Femur (tissue), 1 donor: Measurements from ENCODE around the gene KRTAP5-8.
"Not testable (repeated sequence)": the region's sequence is repeated elsewhere in the genome, so short reads cannot be mapped to it uniquely, and the experiment has no call there.

Experiments used
- DNase-seq: peaks from one replicate; pipeline ENCODE4 v3.0.0-alpha.2; 2017

KRTAP5-8 gene, protein sequence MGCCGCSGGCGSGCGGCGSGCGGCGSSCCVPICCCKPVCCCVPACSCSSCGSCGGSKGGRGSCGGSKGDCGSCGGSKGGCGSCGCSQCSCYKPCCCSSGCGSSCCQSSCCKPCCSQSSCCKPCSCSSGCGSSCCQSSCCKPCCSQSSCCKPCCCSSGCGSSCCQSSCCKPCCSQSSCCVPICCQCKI

DNA sequence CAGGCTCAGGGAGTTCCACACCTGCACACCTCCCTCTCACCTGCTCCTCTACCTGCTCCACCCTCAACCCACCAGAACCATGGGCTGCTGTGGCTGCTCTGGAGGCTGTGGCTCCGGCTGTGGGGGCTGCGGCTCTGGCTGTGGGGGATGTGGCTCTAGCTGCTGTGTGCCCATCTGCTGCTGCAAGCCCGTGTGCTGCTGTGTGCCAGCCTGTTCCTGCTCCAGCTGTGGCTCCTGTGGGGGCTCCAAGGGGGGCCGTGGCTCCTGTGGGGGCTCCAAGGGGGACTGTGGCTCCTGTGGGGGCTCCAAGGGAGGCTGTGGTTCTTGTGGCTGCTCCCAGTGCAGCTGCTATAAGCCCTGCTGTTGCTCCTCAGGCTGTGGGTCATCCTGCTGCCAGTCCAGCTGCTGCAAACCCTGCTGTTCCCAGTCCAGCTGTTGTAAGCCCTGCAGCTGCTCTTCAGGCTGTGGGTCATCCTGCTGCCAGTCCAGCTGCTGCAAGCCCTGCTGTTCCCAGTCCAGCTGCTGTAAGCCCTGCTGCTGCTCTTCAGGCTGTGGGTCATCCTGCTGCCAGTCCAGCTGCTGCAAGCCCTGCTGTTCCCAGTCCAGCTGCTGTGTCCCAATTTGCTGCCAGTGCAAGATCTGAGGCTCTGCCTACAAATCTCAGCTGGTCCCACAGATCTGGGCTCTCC lies at the start of gene KRTAP5-8:
KRTAP5-8 (plus strand) TSS at position 49 of the 689 bp plus-strand sequence; CDS start at position 80, 31 bp downstream.
- DNase-seq = not testable (repeated sequence)

DNA sequence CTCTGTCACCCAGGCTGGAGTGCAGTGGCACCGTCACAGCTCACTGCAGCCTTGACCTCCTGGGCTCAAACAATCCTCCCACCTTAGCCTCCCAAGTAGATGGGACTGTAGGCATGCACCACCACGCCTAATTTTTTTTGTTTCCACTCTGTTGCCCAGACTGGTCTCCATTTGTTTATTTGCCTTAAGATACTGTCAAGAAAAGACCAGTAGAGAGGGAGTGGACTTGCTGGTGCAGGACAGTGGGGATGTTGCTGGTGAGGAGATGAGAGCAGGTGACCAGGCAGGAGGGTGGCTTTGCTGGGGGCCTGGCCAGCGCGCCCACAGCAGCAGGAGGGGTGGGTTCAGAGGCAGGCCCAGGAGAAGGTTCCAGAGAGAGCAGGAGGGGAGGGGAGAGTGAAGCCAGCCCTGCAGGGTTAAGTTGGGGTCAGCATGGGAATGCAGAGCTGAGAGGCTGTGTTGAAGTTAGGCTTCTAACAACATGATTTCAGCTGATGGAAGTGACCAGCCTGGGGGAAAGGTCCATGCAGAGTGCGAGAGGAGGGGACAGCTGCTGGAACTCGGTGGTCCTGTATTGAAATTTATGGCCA lies 49.0 kb upstream of the KRTAP5-8 start:
- DNase-seq = no peak

DNA sequence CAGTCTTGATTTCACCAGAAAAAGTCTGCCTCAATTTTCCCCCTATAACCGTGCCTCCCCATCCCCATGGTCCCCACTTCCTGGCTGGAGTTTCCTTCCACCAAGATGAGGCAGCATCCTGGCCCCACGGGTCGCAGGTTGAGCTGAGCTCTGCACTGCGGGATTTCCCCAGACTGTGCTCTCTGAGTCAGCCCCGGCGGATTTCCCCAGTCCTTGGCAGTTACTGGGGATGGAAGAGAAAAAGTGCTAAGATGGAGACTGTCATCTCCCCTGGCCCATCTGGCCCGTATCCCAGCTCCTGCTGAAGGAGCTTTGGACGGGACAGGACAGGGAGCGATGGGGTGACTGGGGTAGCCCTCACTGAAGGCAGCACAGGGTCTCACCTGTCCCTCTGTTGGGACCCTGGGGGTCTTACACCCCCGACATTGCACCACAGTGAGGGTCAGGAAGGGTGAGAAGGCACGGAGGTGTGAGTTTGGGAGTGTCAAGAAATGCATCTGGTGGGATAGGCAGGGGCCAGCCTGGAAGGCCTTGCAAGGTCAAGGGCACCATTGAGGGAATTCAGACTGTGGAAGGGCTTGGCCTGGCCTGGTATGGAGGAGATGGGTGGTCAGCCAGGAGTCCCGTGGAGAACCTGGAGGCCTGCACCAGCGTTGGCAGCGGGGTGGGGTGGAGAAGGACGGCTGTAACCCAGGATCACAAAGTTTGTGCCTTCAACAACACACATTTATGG lies 48.3 kb upstream of the KRTAP5-8 start:
- no peak for DNase-seq

DNA sequence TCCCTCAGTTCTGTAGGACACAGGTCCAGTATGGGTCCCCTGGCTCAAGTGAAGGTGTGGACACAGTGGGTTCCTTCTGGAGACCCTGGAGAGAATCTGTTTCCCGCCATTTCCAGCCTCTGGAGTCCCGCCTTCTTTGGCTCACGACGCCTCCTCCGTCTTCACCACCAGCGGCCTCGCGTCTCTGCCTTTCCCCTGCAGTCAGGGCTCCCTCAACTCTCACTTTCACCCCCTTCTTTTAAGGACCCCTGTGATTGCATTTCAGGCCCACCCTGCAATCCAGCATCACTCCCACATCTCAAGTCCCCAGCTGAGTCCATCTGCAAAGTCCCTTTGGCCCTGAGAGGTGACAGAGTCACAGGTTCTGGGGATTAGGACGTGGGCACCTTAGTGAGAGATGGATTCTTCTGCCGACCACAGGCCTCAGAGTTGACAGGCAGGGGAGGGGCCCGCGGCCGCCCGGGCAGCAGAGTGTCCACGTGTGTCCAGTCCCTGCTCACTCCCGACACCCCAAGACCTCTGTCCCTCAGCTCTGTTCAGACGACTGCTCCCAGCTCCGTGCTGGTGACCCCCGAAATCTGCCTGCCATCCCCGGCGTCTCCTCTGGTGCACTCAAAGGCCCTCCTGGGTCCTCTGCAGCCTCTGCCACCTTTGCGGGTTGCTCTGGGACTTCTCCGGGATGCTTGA lies 47.6 kb upstream of the KRTAP5-8 start:
- DNase-seq = no peak

DNA sequence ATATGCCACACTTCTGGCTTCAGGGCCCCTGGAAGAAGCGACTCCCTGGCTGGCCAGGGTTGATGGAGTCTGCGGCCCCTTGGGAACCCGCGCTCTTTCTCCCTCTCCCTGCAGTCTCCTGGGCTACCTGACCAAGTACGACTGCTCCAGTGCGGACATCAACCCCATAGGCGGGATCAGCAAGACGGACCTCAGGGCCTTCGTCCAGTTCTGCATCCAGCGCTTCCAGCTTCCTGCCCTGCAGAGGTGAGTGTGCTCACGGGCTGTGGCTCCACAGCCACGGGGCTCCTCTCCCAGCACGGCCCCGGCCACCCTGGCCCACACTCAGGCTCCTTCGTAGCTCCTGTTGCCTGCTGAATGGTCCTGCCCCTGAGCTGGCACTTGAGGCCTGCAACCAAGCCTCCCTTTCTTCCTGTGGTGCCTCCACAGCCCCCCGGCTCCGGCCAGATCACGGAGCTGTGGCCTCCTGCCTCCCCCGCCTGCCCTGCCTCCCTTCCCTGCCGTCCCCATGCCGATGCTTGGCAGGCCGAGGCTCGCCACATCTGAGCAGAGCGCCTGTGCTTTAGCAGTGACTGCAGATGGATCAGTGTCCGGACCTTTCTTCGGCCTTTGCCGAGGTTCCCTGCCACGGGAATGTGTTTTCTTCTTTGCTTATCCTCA lies 47.0 kb upstream of the KRTAP5-8 start:
- DNase-seq = no peak

DNA sequence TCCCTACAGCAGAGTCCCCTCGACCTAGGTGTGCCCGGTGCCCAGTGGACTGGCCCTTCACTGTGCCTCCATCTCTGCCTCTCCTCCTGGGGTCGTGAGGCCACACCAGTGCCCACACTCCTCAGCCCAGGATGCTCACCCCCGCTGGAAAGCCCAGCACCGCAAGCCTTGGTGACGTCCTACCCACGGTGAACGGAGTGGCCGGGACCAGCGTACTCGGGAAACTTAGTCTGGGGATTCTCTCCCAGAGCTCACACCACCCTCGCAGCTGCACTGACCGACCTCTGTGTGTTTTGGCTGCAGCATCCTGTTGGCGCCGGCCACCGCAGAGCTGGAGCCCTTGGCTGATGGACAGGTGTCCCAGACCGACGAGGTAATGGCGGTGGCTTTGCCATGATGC lies 46.3 kb upstream of the KRTAP5-8 start:
- DNase-seq = no peak

DNA sequence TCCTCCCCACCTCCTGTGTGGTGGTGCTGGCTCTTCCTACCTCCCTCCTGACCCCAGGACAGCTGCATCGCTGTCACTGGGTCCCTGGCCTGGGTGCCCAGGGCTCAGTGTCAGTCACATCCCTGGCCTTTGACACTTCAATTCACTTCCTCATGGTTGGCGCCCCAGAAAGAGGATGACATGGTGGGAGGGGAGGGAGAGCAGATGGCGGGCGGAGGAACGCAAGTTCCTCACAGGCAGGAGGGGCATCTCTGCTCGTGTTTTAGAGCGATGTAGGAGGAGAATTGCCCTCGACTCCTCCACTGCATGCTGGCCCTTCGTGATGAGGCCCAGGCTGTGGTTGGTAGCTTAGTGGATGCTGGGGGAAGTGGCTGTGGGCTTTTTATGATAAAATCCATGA lies 45.9 kb upstream of the KRTAP5-8 start:
- no peak for DNase-seq

DNA sequence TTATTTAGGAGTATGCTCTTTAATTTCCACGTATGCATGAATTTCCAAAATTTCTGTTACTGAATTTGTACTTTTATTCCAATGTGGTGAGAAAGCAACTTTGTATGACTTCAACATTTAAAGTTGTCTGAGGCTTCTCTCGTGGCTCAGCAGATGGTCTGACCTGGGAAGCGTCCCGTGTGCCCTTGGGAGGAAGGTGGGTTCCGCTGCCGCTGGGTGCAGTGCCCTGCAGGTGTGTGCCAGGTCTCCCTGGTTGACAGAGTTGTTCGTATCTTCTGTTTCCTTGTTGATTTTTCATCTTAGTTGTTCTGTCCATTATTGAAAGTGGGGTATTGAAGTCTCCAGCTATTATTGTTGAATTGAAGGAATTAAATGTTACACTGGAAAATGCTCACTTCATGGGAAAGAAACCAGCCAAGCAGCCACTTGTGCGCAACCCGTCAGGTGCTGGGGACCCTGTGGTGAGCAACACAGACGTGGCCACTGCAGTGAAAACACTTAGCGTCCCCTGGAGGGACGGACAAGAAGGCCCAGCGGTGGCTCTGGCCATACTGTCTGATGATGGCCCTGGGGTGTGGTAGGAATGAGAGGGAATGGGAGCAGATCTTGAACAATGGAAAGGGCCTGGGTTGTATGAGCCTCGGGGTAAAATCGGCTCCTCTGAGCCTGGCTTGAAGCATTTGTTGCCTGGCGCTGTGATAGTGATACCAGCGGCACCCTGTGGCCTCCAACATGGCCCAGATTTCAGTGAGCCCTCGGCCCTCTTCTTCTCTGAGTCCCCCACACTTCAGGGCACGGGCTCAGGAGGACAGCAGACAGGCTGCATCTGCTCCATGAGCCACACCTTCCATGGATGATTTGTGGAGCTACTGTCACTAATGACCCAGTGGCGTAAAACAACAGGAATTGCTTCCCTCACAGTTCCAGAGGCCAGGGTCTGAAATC lies 42.3 kb upstream of the KRTAP5-8 start:
- DNase-seq = no peak

DNA sequence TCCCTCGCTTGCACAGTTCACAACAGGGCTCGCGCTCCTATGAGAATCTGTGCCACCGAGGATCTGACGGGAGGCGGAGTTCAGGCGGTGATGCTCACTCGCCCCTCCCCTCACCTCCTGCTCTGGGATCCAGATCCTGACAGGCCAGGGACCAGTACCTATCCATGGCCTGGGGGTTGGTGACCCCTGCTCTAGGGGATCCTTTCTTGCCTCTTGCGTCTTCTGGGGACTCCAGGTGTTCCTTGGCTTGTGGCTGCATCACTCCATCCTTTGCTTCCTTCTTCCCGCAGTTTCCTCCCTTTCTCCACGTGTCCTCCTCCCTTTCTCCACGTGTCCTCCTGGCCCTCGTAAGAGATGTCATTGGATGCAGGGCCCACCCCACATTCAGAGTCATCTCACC lies 41.4 kb upstream of the KRTAP5-8 start:
- DNase-seq = no peak

DNA sequence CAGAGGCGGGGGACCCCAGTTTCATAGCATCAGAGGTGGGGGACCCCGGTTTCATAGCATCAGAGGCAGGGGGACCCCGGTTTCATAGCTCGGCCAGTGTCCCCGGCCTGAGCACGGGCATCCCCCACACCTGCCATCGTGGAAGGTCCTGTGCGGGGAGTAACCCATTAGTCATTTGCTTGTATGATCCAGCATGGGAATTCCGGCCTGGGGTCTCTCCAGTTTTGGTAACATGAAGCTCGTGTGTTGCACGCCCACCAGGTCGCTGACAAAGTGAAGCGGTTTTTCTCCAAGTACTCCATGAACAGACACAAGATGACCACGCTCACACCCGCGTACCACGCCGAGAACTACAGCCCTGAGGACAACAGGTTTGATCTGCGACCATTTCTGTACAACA lies 39.7 kb upstream of the KRTAP5-8 start:
- DNase-seq = no peak

DNA sequence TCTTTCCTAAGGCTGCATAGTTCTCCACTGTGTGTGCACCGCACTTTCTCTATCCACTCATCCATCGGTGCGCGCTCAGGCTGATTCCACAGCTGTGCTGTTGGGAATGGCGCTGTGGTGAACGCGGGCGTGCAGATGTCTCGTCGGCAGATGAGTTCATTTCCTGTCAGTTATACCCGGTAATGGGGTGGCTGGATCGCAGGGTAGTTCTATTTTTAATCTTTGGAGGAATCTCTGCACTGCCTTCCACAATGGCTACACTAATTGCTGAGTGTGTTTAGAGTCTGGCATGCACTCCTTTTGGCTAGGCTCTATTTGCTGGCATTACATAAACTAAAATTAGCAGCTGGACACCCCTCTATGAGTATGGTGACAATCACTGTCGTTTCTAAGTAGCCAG lies 38.7 kb upstream of the KRTAP5-8 start:
- DNase-seq = no peak

DNA sequence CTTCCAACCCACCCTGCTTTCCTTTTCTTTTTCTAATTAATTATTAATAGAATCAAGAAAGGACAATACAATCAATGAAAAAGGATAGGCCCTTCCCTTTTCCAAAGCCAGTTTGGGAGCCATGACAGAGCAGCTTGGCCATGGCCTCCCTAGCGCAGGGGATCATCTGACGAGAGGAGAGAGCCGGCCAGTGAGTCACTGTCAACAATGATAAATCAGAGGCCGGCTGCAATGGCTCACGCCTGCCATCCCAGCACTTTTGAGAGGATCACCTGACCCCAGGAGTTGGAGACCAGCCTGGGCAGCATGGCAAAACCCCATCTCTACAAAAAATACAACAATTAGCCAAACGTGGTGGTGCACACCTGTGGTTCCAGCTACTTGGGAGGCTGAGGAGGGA lies 38.3 kb upstream of the KRTAP5-8 start:
- no peak for DNase-seq

DNA sequence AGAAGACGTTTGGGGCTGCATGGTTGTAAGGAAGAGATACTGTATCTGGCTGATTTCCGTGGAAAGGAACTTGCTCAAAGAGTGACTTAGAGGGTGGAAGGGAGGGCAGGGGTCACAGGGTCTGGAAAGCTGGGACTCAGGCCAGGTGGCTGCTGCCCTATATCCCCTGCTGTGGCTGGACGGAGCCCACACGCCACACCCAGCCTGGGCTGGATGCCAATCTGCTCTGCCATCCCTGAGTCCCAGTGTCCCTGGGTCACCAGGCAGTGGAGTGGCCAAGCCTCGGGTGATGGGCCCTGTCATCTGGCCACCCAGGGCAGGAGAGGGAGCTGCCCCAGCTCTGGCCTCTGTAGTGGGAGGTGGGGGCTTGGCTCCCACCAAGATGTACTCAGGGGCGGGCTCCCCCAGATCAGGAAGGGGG lies 37.2 kb upstream of the KRTAP5-8 start:
- peak; percentile 47 for DNase-seq

DNA sequence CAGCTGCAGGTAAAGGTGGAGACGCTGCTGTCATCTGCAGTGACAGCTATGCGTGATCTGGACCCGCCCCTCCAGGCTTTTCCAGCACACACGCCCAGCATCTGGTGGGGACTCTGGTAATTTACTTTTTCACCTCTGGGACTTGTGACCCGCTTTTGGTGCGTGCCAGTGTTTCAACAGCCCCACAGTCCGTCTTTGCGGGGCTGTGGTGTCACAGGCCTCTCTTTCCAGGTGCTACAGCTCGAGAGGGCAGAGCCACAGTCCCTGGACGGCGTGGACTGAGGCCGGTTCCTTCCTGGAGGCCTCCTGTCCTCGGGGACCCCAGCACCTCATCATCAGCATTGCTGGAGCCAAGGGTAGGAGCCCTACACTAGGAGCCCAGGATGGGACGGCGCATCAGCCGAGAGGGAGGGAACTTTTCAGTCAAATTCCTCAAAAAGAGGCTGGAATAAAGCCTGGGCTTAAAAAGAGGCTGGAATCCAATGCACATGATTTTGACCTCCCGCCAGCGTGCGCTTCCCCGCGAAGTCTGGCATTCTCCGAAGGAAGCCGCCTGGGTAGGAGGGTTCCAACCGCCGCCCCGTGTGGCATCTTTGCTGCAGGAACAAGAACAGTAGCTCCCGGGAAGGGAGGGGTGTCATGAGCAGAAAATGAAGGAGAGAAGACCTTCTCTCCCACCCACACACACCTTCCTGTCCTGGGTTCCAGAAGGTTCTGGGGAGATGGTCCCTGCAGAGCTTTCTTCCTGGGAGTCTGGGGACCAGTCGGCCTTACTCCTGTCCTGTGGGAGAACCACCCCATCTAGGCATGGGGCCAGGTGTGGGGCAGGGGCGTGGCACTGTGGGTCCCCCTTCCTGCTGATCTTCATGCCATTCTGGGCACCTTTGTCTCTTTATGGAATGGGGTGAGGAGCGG lies 36.5 kb upstream of the KRTAP5-8 start:
- DNase-seq = no peak

DNA sequence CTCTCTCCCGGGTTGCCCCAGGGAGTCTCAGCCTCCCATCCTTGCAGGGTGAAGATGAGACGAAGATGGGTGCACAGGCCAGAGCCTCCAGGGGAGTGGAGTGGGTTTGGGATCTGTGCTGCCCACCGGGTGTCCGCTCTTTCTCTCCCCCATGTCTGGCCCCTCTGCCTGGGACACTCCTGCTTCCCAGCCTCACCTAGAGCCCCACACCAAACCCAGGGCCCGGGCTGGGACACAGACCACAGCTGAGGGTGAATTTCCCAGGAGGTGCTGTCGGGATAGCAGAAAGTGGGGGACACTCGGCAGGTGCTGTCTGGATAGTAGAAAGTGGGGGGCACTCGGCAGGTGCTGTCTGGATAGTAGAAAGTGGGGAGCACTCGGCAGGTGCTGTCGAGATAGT lies 35.8 kb upstream of the KRTAP5-8 start:
- DNase-seq = no peak

DNA sequence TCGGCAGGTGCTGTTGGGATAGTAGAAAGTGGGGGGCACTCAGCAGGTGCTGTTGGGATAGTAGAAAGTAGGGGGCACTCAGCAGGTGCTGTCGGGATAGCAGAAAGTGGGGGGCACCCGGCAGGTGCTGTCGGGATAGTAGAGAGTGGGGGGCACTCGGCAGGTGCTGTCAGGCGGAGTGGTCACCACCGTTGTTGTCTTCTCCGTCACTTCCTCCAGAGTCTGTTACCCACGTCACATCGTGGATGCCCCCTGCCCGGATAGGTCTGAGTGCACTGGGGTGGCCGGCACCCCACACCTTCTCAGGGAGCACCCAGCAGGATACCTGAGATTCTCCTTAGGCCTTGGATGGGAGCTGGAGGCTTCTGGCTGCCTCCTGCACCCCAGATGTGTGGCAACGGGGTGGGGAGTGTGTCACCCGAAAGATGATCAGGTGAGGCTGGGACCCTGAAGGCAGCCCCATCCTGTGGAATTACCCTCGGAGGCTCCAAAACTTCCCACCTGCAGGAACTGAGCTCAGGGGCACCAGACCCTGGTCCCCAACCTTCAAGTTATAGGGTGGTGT lies 34.9 kb upstream of the KRTAP5-8 start:
- DNase-seq = no peak

DNA sequence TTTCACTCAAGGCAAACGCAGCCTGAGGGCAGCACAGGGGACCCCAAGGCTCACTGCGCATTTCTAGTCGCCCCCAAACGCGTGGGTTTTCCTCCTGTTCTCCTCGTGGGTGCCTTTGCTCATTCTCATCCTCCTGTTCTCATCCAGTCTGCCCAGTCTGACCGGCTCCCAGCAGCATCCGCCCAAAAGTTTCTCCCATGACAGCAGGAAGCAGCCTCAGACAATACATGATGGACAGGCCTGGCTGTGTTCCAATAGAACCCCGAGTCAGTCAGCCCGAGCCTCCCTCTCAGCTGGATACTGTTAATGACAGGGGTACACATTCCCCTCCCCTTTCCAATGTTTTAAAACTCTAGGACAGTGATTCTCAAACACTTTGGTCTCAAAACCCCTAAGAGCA lies 33.3 kb upstream of the KRTAP5-8 start:
- DNase-seq = no peak

DNA sequence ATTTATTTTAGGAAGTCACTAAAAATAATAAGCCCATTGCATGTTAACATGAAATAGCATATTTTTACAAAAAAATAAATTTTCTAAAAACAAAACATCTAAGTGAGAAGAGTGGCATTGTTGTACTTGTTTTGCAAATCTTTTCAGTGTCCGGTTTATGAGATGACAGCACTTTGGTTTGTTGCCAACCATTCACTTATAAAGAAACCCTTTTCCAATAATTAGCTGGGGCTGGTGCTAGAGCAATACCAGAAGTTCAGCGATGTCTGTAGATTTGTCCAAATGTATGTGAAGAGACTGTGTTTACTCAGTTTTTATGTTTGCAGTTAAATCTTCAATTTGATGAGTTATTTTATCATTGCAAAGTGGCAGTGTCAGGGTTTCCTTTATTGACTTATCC lies 32.8 kb upstream of the KRTAP5-8 start:
- no peak for DNase-seq

DNA sequence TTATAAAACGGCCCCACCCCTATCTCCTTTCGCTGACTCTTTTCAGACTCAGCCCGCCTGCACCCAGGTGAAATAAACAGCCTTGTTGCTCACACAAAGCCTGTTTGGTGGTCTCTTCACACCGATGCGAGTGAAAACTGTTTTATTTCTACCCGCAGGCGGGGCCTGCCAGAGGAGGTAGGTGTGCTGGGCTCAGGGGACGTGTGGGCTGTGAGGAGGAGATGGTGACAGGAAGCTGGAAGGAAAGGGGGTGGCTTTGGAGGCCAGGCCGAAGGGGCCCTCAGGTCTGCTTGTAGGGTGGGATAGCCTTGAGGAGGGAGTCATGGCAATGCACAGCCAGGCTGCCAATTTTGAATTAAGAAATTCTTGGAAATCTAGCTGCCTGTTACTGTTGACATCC lies 32.0 kb upstream of the KRTAP5-8 start:
- no peak for DNase-seq

DNA sequence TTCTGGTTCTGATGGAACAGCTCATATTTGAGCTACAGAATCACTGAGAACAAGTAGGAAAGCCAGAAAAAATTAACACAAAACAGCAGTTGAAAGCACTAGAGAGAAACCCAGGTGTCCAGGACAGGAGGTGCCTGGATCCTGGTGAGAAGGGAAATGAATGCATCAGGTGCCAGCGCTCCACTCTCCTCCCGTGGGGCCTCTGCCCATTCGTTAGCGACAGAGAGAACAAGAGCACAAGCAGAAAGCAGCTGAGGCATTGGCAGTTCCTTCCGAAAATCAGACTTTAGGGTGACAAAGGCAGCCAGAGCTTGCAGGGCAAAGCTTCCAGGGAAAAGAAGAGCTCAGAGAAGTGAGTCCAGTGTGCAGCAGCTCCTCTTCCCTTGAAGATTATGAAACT lies 30.7 kb upstream of the KRTAP5-8 start:
- no peak for DNase-seq
